Measurements from ENCODE around the gene IL17RC. TPM values are rescaled to one million over a fixed set of nuclear protein-coding genes. Genes with fewer than 3 reads are reported as not detected.
"Not testable (repeated sequence)": the region's sequence is repeated elsewhere in the genome, so short reads cannot be mapped to it uniquely, and the experiment has no call there.

The IL17RC gene
- total RNA-seq, 4 donors from 2014 or later = 30.6 to 48.7 (median 37.4) TPM

- Histone ChIP-seq H3K9me3 (no peaks in the 10 kb centered on the region), H3K27me3 (no peaks in the 10 kb centered on the region), H3K27ac (peak overlapping the region in 3 of 4 donors; percentile 39 to 58 (median 51)), H3K4me3 (no peak overlapping the region), H3K36me3 (peaks cover 7 to 11% (median 9%) of the 10 kb centered on the region in 3 donors), H3K4me1 (peaks cover 11 to 52% (median 31%) of the 10 kb centered on the region in 3 donors)
- 67 to 68% methylated on average over 3 to 4 of the region's 4 CpGs for WGBS, 2 donors
- TF ChIP-seq POLR2A (IDR thresholded peaks at IDR 0.05) = no peak
- TF ChIP-seq, protein P1, sequence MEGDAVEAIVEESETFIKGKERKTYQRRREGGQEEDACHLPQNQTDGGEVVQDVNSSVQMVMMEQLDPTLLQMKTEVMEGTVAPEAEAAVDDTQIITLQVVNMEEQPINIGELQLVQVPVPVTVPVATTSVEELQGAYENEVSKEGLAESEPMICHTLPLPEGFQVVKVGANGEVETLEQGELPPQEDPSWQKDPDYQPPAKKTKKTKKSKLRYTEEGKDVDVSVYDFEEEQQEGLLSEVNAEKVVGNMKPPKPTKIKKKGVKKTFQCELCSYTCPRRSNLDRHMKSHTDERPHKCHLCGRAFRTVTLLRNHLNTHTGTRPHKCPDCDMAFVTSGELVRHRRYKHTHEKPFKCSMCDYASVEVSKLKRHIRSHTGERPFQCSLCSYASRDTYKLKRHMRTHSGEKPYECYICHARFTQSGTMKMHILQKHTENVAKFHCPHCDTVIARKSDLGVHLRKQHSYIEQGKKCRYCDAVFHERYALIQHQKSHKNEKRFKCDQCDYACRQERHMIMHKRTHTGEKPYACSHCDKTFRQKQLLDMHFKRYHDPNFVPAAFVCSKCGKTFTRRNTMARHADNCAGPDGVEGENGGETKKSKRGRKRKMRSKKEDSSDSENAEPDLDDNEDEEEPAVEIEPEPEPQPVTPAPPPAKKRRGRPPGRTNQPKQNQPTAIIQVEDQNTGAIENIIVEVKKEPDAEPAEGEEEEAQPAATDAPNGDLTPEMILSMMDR (IDR thresholded peaks at IDR 0.05) = no peak
- intact Hi-C loops (cut with DNase I) = no loop called here
- DNase-seq = no peak
These were observed 19.2 kb upstream of the IL17RC start for GRCh38 chr3:9897408-9898372.

DNA sequence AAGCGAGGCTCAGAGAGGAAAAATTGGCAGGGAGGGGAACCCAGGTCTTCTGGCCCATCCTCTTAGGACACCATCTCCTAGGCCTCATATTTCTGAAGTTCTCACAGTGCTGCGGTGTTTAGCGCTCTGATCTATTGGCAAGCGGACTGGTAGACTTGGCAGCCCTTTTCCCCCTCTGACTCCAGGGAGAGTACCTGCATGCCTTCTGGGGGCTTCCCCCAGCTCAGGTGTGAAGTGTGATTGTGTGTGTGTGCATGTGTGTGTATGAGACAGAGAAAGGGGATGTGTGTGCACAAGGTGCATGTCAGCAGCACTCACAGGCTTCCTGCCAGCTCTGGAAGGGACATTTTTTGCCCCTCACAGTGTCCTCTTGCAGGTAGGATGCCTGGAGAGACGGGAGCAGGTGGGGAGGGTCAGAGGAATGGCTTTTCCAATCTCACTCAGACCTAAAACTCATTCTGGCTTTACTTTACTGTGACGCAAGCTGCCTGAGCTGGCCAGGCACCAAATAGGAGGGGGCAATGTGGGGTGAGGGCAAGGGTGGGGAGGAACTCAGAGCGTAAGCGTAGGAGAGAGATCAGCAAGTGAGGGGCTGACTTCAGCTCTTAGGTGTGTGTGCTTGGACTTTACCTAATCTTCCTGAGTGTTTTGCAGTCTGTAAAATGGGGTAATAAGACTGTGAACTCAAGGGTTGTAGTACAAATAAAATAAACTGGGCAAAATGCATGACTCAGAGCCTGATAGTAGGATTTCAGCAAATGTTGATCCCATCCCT, 18.2 kb upstream of the IL17RC start:
- intact Hi-C loops (cut with DNase I) = no loop called here
- Histone ChIP-seq H3K36me3 (peaks cover 0 to 1% (median 0%) of the 10 kb centered on the region in 3 donors), H3K27ac (peak overlapping the region in 3 of 4 donors; percentile 39 to 58 (median 51)), H3K4me3 (no peak overlapping the region), H3K4me1 (peaks cover 11 to 52% (median 26%) of the 10 kb centered on the region in 3 donors), H3K9me3 (no peaks in the 10 kb centered on the region), H3K27me3 (no peaks in the 10 kb centered on the region)
- no peak for DNase-seq
- WGBS, 2 donors = 48 to 77% methylated on average over 5 to 8 of the region's 8 CpGs
- no peak for TF ChIP-seq POLR2A (IDR thresholded peaks at IDR 0.05)
- TF ChIP-seq, protein P1 (IDR thresholded peaks at IDR 0.05) = no peak

DNA sequence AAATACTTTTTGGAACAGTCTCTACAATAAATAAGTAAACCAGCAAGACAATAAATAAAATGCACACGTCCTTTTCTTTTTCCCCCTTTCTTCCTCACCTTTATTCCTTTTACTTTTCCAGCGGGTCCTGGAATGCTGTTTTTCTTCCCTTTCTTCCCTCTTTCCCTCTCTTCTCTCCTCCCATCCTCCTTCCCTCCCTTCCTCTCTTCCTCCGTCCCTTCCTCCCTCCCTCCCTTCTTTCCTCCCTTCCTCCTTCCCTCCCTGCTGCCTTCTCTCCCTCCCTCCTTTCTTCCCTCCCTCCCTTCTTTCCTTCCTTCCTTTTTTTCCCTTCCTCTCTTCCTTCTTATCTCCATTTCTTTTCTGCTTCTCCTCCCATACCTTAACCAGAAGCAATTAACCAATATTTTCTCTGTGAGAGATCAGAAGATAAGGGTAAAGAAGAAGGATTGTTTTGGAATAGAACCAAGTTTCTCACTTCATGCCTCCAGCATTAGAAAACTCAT, 17.6 kb upstream of the IL17RC start:
- no peak for TF ChIP-seq POLR2A (IDR thresholded peaks at IDR 0.05)
- TF ChIP-seq, protein P1 (IDR thresholded peaks at IDR 0.05) = no peak
- DNase-seq = no peak
- peaks cover 11 to 52% (median 25%) of the 10 kb centered on the region in 3 donors for H3K4me1 ChIP-seq
- no peaks in the 10 kb centered on the region for H3K9me3 ChIP-seq
- 46 to 65% methylated on average over 3 of the region's 3 CpGs for WGBS, 2 donors
- intact Hi-C loops (cut with DNase I) = no loop called here
- H3K36me3 ChIP-seq = no peaks in the 10 kb centered on the region
- no peak overlapping the region for H3K27ac ChIP-seq
- H3K4me3 ChIP-seq = no peak overlapping the region
- no peaks in the 10 kb centered on the region for H3K27me3 ChIP-seq

DNA sequence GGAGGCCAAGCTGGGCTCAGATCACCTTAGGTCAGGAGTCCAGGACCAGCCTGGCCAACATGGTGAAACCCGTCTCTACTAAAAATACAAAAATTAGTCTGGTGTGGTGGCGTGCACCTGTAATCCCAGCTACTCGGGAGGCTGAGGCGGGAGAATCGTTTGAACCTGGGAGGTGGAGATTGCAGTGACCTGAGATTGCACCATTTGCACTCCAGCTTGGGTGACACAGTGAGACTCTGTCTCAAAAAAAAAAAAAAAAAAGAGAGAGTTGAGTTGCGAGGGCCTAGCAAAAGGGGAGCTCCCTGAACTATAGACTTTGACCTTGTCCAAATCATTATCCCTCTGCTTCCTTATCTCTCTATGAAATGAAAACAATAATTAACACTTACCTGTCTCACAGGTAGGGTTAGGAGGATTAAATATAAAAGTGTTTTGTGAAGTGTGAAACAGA, 15.9 kb upstream of the IL17RC start:
- WGBS, 2 donors = 90 to 96% methylated on average over 6 of the region's 6 CpGs
- H3K36me3 ChIP-seq; intact Hi-C loops (cut with DNase I); H3K9me3 ChIP-seq; H3K4me3 ChIP-seq; H3K27me3 ChIP-seq; DNase-seq; H3K27ac ChIP-seq: not testable (repeated sequence)
- H3K4me1 ChIP-seq = peaks cover 11 to 56% (median 25%) of the 10 kb centered on the region in 3 donors

- 45 to 70% methylated on average over 2 to 4 of the region's 5 CpGs for WGBS, 2 donors
- Histone ChIP-seq H3K27ac (peak overlapping the region in 3 of 4 donors; percentile 77 to 83 (median 81)), H3K27me3 (no peaks in the 10 kb centered on the region), H3K9me3 (no peaks in the 10 kb centered on the region), H3K4me1 (peaks cover 11 to 53% (median 25%) of the 10 kb centered on the region in 3 donors), H3K36me3 (peaks cover 0 to 11% (median 0%) of the 10 kb centered on the region in 3 donors), H3K4me3 (no peak overlapping the region)
- TF ChIP-seq, protein P1 (IDR thresholded peaks at IDR 0.05) = no peak
- no peak for TF ChIP-seq POLR2A (IDR thresholded peaks at IDR 0.05)
- no peak for DNase-seq
- intact Hi-C loops (cut with DNase I) = no loop called here
These were observed 14.9 kb upstream of the IL17RC start for GRCh38 chr3:9901967-9902366.

All from esophagus squamous epithelium (tissue), 5 donors.